Smooth muscle cell (in vitro differentiated cells): ENCODE measurements around the gene NTSR1. TPM values are rescaled to one million over a fixed set of nuclear protein-coding genes. Genes with fewer than 3 reads are reported as not detected.

ENCODE experiments used
- DNase-seq: peaks from one replicate; lab custom pipeline; 2025; ENCODE audit not compliant: unreplicated experiment; lab: John Stamatoyannopoulos, UW
- H2AFZ ChIP-seq: fragments of 200-600 bp; sonication (generic); 2 replicates; pipeline ENCODE4 v1.6.0; 2016; ENCODE audit warnings: antibody characterized with exemption, low read depth, mild to moderate bottlenecking
- H3F3A ChIP-seq: fragments of 200-600 bp; sonication (generic); 2 replicates; pipeline ENCODE4 v1.6.0; 2017; ENCODE audit warnings: antibody characterized with exemption, low read depth
- H3K27ac ChIP-seq: fragments of 200-600 bp; sonication (generic); 2 replicates; pipeline ENCODE4 v1.5.1; 2016; ENCODE audit warnings: low read depth, mild to moderate bottlenecking
- H3K27me3 ChIP-seq: fragments of 200-600 bp; sonication (generic); 2 replicates; pipeline ENCODE4 v1.6.1; 2016; ENCODE audit warnings: low read depth, mild to moderate bottlenecking
- H3K36me3 ChIP-seq: fragments of 200-600 bp; sonication (generic); 2 replicates; pipeline ENCODE4 v1.5.1; 2016; ENCODE audit warnings: low read depth
- H3K4me1 ChIP-seq: fragments of 200-600 bp; sonication (generic); 2 replicates; pipeline ENCODE4 v1.5.1; 2016; ENCODE audit warnings: low read depth
- H3K4me2 ChIP-seq: fragments of 200-600 bp; sonication (generic); 2 replicates; pipeline ENCODE4 v1.6.0; 2016; ENCODE audit warnings: mild to moderate bottlenecking
- H3K4me3 ChIP-seq: fragments of 200-600 bp; sonication (generic); 2 replicates; pipeline ENCODE4 v1.5.1; 2016; ENCODE audit warnings: mild to moderate bottlenecking
- H3K79me2 ChIP-seq: fragments of 200-600 bp; sonication (generic); 2 replicates; pipeline ENCODE4 v1.6.0; 2016; ENCODE audit warnings: low read depth, mild to moderate bottlenecking
- H3K9ac ChIP-seq: fragments of 200-600 bp; sonication (generic); 2 replicates; pipeline ENCODE4 v1.6.0; 2016; ENCODE audit warnings: low read depth
- H3K9me3 ChIP-seq: fragments of 200-600 bp; sonication (generic); replicated peaks from 2 replicates; pipeline ENCODE4 v1.5.1; 2016; ENCODE audit warnings: low read depth
- H4K20me1 ChIP-seq: fragments of 200-600 bp; sonication (generic); 2 replicates; pipeline ENCODE4 v1.6.0; 2016; ENCODE audit warnings: low read depth
- WGBS: methylation state at CpG from one replicate; pipeline ENCODE4 v1.1.7; 2016; ENCODE audit warnings: low lambda C conversion rate; 5-methylcytosine and 5-hydroxymethylcytosine counted together
- polyA plus RNA-seq: library from polyadenylated mRNA; unstranded; fragments of >200 nt; fragmentation: Nextera tagmentation; extraction: Ambion mirVana; gene quantifications from 2 replicates; pipeline ENCODE4 v1.2.1, GENCODE V29; 2016
- total RNA-seq: library from RNA; depleted of rRNA; stranded (reverse); fragments of >200 nt; gene quantifications from 2 replicates; pipeline ENCODE4 v1.2.3, GENCODE V29; 2014
- TF ChIP-seq, protein P1 (sequence below): fragments of 200-600 bp; sonication (generic); IDR thresholded peaks from 2 replicates; pipeline ENCODE4 v1.5.1; 2017; ENCODE audit warnings: borderline replicate concordance, mild to moderate bottlenecking, antibody characterized with exemption; ENCODE audit not compliant: insufficient read depth, poor library complexity, severe bottlenecking

NTSR1 gene
- total and polyA plus RNA-seq, 2 experiments from 2014 or later: 0.09 TPM; not detected in 1

- H2AFZ ChIP-seq: no peak overlapping the region
- WGBS: 86% methylated on average over 7 of the region's 7 CpGs
- TF ChIP-seq, protein P1, sequence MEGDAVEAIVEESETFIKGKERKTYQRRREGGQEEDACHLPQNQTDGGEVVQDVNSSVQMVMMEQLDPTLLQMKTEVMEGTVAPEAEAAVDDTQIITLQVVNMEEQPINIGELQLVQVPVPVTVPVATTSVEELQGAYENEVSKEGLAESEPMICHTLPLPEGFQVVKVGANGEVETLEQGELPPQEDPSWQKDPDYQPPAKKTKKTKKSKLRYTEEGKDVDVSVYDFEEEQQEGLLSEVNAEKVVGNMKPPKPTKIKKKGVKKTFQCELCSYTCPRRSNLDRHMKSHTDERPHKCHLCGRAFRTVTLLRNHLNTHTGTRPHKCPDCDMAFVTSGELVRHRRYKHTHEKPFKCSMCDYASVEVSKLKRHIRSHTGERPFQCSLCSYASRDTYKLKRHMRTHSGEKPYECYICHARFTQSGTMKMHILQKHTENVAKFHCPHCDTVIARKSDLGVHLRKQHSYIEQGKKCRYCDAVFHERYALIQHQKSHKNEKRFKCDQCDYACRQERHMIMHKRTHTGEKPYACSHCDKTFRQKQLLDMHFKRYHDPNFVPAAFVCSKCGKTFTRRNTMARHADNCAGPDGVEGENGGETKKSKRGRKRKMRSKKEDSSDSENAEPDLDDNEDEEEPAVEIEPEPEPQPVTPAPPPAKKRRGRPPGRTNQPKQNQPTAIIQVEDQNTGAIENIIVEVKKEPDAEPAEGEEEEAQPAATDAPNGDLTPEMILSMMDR: no peak
- H3K9ac ChIP-seq: no peak overlapping the region
- no peak overlapping the region for H3K27ac ChIP-seq
- H3K4me2 ChIP-seq: no peak overlapping the region
- H4K20me1 ChIP-seq: no peaks in the 10 kb centered on the region
- no peak overlapping the region for H3K4me3 ChIP-seq
- H3F3A ChIP-seq: no peaks in the 10 kb centered on the region
- no peak for DNase-seq
- H3K4me1 ChIP-seq: no peaks in the 10 kb centered on the region
- no peaks in the 10 kb centered on the region for H3K9me3 ChIP-seq
- H3K36me3 ChIP-seq: no peaks in the 10 kb centered on the region
- no peaks in the 10 kb centered on the region for H3K79me2 ChIP-seq
- H3K27me3 ChIP-seq: peaks cover 2% of the 10 kb centered on the region
These were observed 13.1 kb downstream of the NTSR1 start for GRCh38 chr20:62721511-62722370.

DNA sequence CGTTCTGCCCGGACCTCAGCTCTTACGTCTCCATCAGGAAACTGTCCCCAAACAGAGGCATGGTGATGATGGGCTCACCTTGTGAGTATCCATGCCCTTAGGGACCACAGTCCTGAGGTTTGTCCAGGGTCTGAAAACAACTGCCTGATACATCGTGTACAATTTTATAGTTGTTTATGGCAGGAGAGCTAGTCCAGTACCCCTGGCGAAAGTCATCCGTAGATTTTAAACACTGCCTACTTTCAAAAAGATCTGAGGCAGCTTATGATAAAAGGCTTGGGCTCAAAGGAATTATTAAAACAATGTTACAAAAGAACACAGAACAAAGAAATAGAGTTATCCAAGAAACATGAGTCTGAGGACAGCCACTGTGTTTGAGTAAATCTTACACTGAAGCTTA is 14.0 kb downstream of the NTSR1 start:
- no peak overlapping the region for H3K4me3 ChIP-seq
- no peaks in the 10 kb centered on the region for H3K9me3 ChIP-seq
- H3K4me1 ChIP-seq: no peaks in the 10 kb centered on the region
- no peak for DNase-seq
- peaks cover 2% of the 10 kb centered on the region for H3K27me3 ChIP-seq
- H3K9ac ChIP-seq: no peak overlapping the region
- no peaks in the 10 kb centered on the region for H3K36me3 ChIP-seq
- WGBS: 95% methylated on average over 6 of the region's 6 CpGs
- no peak overlapping the region for H3K4me2 ChIP-seq
- H4K20me1 ChIP-seq: no peaks in the 10 kb centered on the region
- H2AFZ ChIP-seq: no peak overlapping the region
- no peaks in the 10 kb centered on the region for H3F3A ChIP-seq
- H3K79me2 ChIP-seq: no peaks in the 10 kb centered on the region
- TF ChIP-seq, protein P1: no peak
- no peak overlapping the region for H3K27ac ChIP-seq

- H3K27ac ChIP-seq: no peak overlapping the region
- no peaks in the 10 kb centered on the region for H4K20me1 ChIP-seq
- peaks cover 2% of the 10 kb centered on the region for H3K27me3 ChIP-seq
- no peaks in the 10 kb centered on the region for H3K4me1 ChIP-seq
- no peak overlapping the region for H3K9ac ChIP-seq
- H3K4me3 ChIP-seq: no peak overlapping the region
- H3F3A ChIP-seq: no peaks in the 10 kb centered on the region
- no peaks in the 10 kb centered on the region for H3K79me2 ChIP-seq
- DNase-seq: no peak
- H2AFZ ChIP-seq: no peak overlapping the region
- no peak overlapping the region for H3K4me2 ChIP-seq
- no peaks in the 10 kb centered on the region for H3K36me3 ChIP-seq
- TF ChIP-seq, protein P1: no peak
- WGBS: 80% methylated on average over 13 of the region's 13 CpGs
- H3K9me3 ChIP-seq: no peaks in the 10 kb centered on the region
These were observed 14.7 kb downstream of the NTSR1 start for GRCh38 chr20:62723351-62723750.
